Psoas muscle (tissue), 8 donors: ENCODE measurements around the gene MRPL36. TPM values are rescaled to one million over a fixed set of nuclear protein-coding genes. Genes with fewer than 3 reads are reported as not detected.

Experiments
- ATAC-seq, 4 donors: fragments of 200-7000 bp; cut with Tn5 transposase; one replicate each; pipeline ENCODE4 v1.9.1; 2020; ENCODE audit warnings: moderate library complexity in 3 of 4, mild to moderate bottlenecking in 2 of 4
- DNase-seq, 2 donors: peaks; one replicate each; pipeline ENCODE4 v3.0.0-alpha.2; 2020
- H3K27ac ChIP-seq: fragments of 200-600 bp; one replicate; pipeline ENCODE4 v1.8.0; 2022
- H3K27me3 ChIP-seq, 3 donors: fragments of 200-600 bp in 1 of 3; one replicate each; pipeline versions ENCODE4 v1.6.1 to v1.8.0; 2013 to 2022; ENCODE audit warnings: low read length in 2 of 3, mild to moderate bottlenecking in 2 of 3, moderate library complexity in 1 of 3; ENCODE audit not compliant: insufficient read depth in 3 of 3
- H3K36me3 ChIP-seq, 2 donors: fragments of 200-600 bp in 1 of 2; one replicate each; pipeline versions ENCODE4 v1.6.1 to v1.8.0; 2013 to 2022; ENCODE audit warnings: low read depth in 1 of 2, mild to moderate bottlenecking in 1 of 2, moderate library complexity in 1 of 2; ENCODE audit not compliant: insufficient read depth in 1 of 2
- H3K4me1 ChIP-seq: fragments of 200-600 bp; one replicate; pipeline ENCODE4 v1.8.0; 2022
- H3K4me3 ChIP-seq: fragments of 200-600 bp; one replicate; pipeline ENCODE4 v1.8.0; 2022; ENCODE audit warnings: mild to moderate bottlenecking
- H3K9me3 ChIP-seq: fragments of 200-600 bp; one replicate; pipeline ENCODE4 v1.8.0; 2022
- WGBS, 3 donors: extraction: QIAGEN DNeasy Blood & Tissue Kit; methylation state at CpG; one replicate each; pipeline versions ENCODE4 v1.1.6 to v1.1.7; 2013; 5-methylcytosine and 5-hydroxymethylcytosine counted together
- intact Hi-C, 2 donors: fragments of 100-400 bp; cut with DNase I; formaldehyde crosslinking; loops; one replicate each; pipeline versions ENCODE4 v1.11.0 to v1.14.2; 2022
- polyA plus RNA-seq, 3 donors: library from polyadenylated mRNA; stranded (reverse); fragments of 200-250 nt; gene quantifications; one replicate each; pipeline ENCODE4 v1.2.3, GENCODE V29; 2013
- total RNA-seq, 4 donors: library from RNA; stranded (reverse); fragmentation: NEBNext Ultra II Directional in 2 of 4; extraction: Animal tissue kit (Norgen Biotek cat#: 25700) in 2 of 4; gene quantifications; one replicate each; pipeline versions ENCODE4 v1.2.1 to v1.2.4, GENCODE V29; 2021 to 2023
- TF ChIP-seq, protein P1 (sequence below): fragments of 200-600 bp; IDR thresholded peaks from one replicate; pipeline ENCODE4 v1.8.0; 2022; ENCODE audit warnings: antibody characterized with exemption
- donor health status: healthy with polysubstance abuse.
- donor health status: DM: no; HTN: no; CAD: no; lungs with moderate emphysema.
- donor health status: Bipolar disorder and iron deficiency.
- donor health status: healthy.
- donor health status: DM: yes; HTN: yes; CAD: no.
- donor health status: DM: no; HTN: no; CAD: no.
- donor health status: DM: no; HTN: no; CAD: no.
- donor health status: DM: yes; HTN: yes; CAD: no.

The MRPL36 gene
- total and polyA plus RNA-seq, 7 donors, result 61.6 to 216 (median 111) TPM

DNA sequence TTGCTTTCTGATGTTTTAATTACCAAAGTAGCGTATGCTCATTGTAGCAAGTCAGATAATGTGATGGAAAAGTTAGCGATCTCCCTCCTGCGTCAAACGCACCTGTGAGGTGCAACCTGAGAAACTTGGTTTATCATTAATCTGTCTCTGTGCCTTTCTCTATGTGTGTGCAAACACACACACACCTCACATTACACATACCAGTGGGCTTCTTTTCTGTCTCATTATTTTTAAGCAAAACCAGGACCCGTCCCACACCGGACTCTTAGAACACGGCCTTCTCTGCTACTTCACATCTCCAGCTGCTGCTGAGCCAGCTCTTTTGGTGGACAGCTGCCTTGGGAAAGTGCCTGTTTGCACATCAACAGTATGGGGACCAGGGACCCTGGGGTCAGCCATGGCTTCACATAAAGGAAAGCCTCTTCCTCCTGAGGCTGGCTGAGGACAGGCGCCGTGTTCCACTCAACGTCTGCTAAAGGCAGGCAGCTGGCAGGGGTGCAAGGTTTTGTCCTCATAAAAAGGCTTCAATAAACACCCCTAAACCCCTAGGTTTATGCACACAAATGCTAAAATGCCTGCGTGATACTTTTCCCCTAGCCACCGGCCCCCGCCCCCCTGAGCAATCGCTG, 44.2 kb downstream of the MRPL36 start:
- intact Hi-C loops, result no loop called here
- TF ChIP-seq, protein P1, sequence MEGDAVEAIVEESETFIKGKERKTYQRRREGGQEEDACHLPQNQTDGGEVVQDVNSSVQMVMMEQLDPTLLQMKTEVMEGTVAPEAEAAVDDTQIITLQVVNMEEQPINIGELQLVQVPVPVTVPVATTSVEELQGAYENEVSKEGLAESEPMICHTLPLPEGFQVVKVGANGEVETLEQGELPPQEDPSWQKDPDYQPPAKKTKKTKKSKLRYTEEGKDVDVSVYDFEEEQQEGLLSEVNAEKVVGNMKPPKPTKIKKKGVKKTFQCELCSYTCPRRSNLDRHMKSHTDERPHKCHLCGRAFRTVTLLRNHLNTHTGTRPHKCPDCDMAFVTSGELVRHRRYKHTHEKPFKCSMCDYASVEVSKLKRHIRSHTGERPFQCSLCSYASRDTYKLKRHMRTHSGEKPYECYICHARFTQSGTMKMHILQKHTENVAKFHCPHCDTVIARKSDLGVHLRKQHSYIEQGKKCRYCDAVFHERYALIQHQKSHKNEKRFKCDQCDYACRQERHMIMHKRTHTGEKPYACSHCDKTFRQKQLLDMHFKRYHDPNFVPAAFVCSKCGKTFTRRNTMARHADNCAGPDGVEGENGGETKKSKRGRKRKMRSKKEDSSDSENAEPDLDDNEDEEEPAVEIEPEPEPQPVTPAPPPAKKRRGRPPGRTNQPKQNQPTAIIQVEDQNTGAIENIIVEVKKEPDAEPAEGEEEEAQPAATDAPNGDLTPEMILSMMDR, result no peak
- 55 to 57% (median 55%) methylated on average over 14 of the region's 14 CpGs for WGBS, 3 donors
- ATAC-seq, result no peak
- H3K36me3 ChIP-seq, result no peaks in the 10 kb centered on the region
- no peak for DNase-seq
- no peak overlapping the region for H3K4me3 ChIP-seq
- H3K27ac ChIP-seq, result no peak overlapping the region
- H3K4me1 ChIP-seq, result no peaks in the 10 kb centered on the region
- no peaks in the 10 kb centered on the region for H3K9me3 ChIP-seq
- peaks cover 0 to 3% (median 3%) of the 10 kb centered on the region in 3 donors for H3K27me3 ChIP-seq

DNA sequence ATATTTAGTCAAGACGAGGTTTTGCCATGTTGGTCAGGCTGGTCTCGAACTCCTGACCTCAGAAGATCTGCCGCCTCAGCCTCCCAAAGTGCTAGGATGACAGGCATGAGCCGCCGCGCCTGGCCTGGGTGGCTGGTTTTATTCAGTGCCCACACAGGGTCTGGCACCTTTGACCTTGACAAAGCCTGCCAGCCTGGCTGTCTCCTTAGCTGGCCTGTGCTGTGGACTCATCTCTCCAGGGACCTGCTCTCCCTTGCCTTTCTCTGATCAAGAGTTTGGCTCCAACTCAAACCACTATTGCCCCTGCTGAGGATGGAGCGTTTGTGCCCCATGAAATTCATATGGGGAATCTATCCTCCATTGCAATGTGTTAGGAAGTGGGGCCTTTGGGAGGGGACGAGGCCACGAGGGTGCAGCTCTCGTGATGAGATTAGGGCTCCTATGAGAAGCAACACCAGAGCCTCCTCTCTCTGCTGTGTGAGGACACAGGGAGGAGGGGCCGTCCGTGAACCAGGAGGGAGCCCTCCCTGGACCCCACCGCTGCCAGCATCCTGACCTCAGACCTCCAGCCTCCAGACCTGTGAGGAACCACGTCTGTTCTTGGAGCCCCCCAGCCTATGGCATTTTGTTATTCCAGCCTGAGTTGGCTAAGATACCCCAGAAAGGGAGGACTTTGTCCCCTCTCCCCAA, 45.0 kb downstream of the MRPL36 start:
- Histone ChIP-seq H3K9me3 (no peaks in the 10 kb centered on the region), H3K4me1 (no peaks in the 10 kb centered on the region), H3K4me3 (no peak overlapping the region), H3K27ac (no peak overlapping the region), H3K27me3 (peaks cover 0 to 3% (median 3%) of the 10 kb centered on the region in 3 donors), H3K36me3 (no peaks in the 10 kb centered on the region)
- no peak for ATAC-seq
- DNase-seq, result no peak
- TF ChIP-seq, protein P1, result no peak
- WGBS, 3 donors, result 72 to 78% (median 72%) methylated on average over 14 of the region's 14 CpGs
- intact Hi-C loops, result no loop called here

DNA sequence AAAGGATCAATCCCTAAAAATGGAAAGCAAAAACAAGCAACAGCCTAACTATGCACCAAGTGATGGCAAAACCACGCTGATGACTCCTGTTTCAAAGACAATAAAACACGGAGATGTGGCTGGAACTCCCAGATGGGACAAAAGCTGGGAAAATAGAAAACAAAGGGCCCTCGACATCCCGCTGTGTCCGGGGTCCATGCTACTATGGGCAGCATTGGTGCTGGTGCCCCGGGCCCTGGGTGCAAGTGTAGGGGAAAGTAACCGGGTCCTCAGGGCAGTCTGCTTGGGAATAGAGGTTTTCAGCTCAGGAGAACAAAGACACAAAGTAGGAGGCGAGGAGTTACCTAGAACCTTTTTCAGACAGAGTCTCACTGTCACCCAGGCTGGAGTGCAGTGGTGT, 46.1 kb downstream of the MRPL36 start:
- Histone ChIP-seq H3K4me3 (no peak overlapping the region), H3K27ac (no peak overlapping the region), H3K9me3 (no peaks in the 10 kb centered on the region), H3K27me3 (peaks cover 0 to 3% (median 0%) of the 10 kb centered on the region in 3 donors), H3K4me1 (no peaks in the 10 kb centered on the region), H3K36me3 (no peaks in the 10 kb centered on the region)
- no peak for DNase-seq
- intact Hi-C loops, result no loop called here
- 70 to 81% (median 75%) methylated on average over 8 of the region's 8 CpGs for WGBS, 3 donors
- no peak for ATAC-seq
- TF ChIP-seq, protein P1, result no peak

DNA sequence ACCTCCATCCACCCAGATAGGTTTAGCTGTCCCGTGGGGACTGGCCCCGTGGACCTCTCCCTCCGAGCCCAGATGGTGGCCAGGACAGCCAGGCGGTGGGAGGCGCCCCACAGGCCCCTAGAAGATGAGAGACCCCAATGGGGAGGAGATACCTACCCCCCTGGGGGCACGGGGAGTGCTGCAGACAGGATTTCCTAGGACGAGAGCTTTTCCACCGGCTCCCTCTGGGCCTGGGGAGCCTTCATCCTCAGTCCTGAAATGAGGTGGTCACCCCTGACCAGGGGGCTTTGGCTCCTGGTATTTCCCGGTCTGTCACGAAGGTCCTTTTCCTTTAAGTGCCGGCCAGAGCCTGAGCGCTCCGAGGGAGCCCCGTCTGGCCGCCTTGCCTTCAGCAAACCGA, 46.8 kb downstream of the MRPL36 start:
- intact Hi-C loops, result no loop called here
- ATAC-seq (no peak), DNase-seq (no peak)
- Histone ChIP-seq H3K4me3 (no peak overlapping the region), H3K27me3 (peaks cover 0 to 3% (median 0%) of the 10 kb centered on the region in 3 donors), H3K4me1 (no peaks in the 10 kb centered on the region), H3K27ac (no peak overlapping the region), H3K9me3 (no peaks in the 10 kb centered on the region), H3K36me3 (no peaks in the 10 kb centered on the region)
- TF ChIP-seq, protein P1, result no peak
- WGBS, 3 donors, result 66 to 73% (median 69%) methylated on average over 16 of the region's 16 CpGs
